Left lung (tissue), 10 donors: Measurements from ENCODE around the gene SLC6A3. TPM values are rescaled to one million over a fixed set of nuclear protein-coding genes. Genes with fewer than 3 reads are reported as not detected.

Experiments used
- ATAC-seq: fragments of 200-7000 bp; cut with Tn5 transposase; one replicate; pipeline ENCODE4 v1.9.1; 2020; ENCODE audit warnings: moderate library complexity
- DNase-seq, 4 donors: peaks; one replicate each; pipeline ENCODE4 v3.0.0-alpha.2; 2013 to 2020
- H3K27ac ChIP-seq, 2 donors: fragments of 200-600 bp; sonication (generic) in 1 of 2; one replicate each; pipeline versions ENCODE4 v1.5.0 to v1.8.0; 2020 to 2021
- H3K27me3 ChIP-seq, 2 donors: fragments of 200-600 bp; sonication (generic) in 1 of 2; one replicate each; pipeline versions ENCODE4 v1.5.0 to v1.8.0; 2020 to 2021
- H3K36me3 ChIP-seq, 2 donors: fragments of 200-600 bp; sonication (generic) in 1 of 2; one replicate each; pipeline versions ENCODE4 v1.5.0 to v1.8.0; 2020 to 2021
- H3K4me1 ChIP-seq, 2 donors: fragments of 200-600 bp; one replicate each; pipeline ENCODE4 v1.8.0; 2021
- H3K4me3 ChIP-seq, 2 donors: fragments of 200-600 bp; sonication (generic) in 1 of 2; one replicate each; pipeline versions ENCODE4 v1.5.0 to v1.8.0; 2020 to 2021; ENCODE audit warnings: mild to moderate bottlenecking in 1 of 2
- H3K9me3 ChIP-seq, 2 donors: fragments of 200-600 bp; sonication (generic) in 1 of 2; one replicate each; pipeline versions ENCODE4 v1.5.0 to v1.8.0; 2020 to 2021
- CTCF ChIP-seq, 2 donors: fragments of 200-600 bp; sonication (generic) in 1 of 2; IDR thresholded peaks; one replicate each; pipeline versions ENCODE4 v1.5.0 to v1.8.0; 2021; ENCODE audit warnings: antibody characterized with exemption in 2 of 2
- intact Hi-C, 2 donors: fragments of 100-400 bp; cut with DNase I; formaldehyde crosslinking; loops; one replicate each; pipeline versions ENCODE4 v1.11.2 to v1.14.2; 2022
- polyA plus RNA-seq, 6 donors: library from polyadenylated mRNA; unstranded; fragments of 120-200 nt; gene quantifications; one replicate each; pipeline ENCODE4 v1.2.1, GENCODE V29; 2013; ENCODE audit not compliant: insufficient read length in 6 of 6
- total RNA-seq, 2 donors: library from RNA; stranded (reverse); fragmentation: NEBNext Ultra II Directional; extraction: Animal tissue kit (Norgen Biotek cat#: 25700); gene quantifications; one replicate each; pipeline ENCODE4 v1.2.1, GENCODE V29; 2021
- donor health status: DM: no; HTN: yes; CAD: no.
- donor health status: DM: no; HTN: no; CAD: no.

Gene SLC6A3
- total and polyA plus RNA-seq, 8 donors: 0.10 to 4.5 (median 2.8) TPM

- Histone ChIP-seq H3K27ac (no peak overlapping the region), H3K36me3 (no peaks in the 10 kb centered on the region), H3K27me3 (peaks cover 0 to 9% of the 10 kb centered on the region in 2 donors), H3K4me3 (no peak overlapping the region), H3K9me3 (no peaks in the 10 kb centered on the region), H3K4me1 (no peaks in the 10 kb centered on the region)
- TF ChIP-seq CTCF (IDR thresholded peaks at IDR 0.05): no peak
- intact Hi-C loops: no loop called here
- peak in 2 of 4 donors; percentile 73 to 82 for DNase-seq
- no peak for ATAC-seq
Measured at GRCh38 chr5:1370006-1370405, 75.2 kb downstream of the SLC6A3 start.

- Histone ChIP-seq H3K27ac (no peak overlapping the region), H3K9me3 (no peaks in the 10 kb centered on the region), H3K4me3 (no peak overlapping the region), H3K4me1 (no peaks in the 10 kb centered on the region), H3K36me3 (no peaks in the 10 kb centered on the region), H3K27me3 (peaks cover 0 to 21% of the 10 kb centered on the region in 2 donors)
- ATAC-seq (no peak), DNase-seq (no peak)
- TF ChIP-seq CTCF (IDR thresholded peaks at IDR 0.05): no peak
- intact Hi-C loops: no loop called here
Measured at GRCh38 chr5:1368756-1369155, 76.5 kb downstream of the SLC6A3 start.

GRCh38 chr5:1368236-1368635, 77.0 kb downstream of the SLC6A3 start:
- no peaks in the 10 kb centered on the region for H3K9me3 ChIP-seq
- ATAC-seq (no peak), DNase-seq (no peak)
- no peaks in the 10 kb centered on the region for H3K4me1 ChIP-seq
- no peak overlapping the region for H3K4me3 ChIP-seq
- peaks cover 0 to 26% of the 10 kb centered on the region in 2 donors for H3K27me3 ChIP-seq
- TF ChIP-seq CTCF (IDR thresholded peaks at IDR 0.05): no peak
- H3K27ac ChIP-seq: no peak overlapping the region
- intact Hi-C loops: no loop called here
- H3K36me3 ChIP-seq: no peaks in the 10 kb centered on the region

GRCh38 chr5:1367149-1367548, 78.1 kb downstream of the SLC6A3 start:
- no peaks in the 10 kb centered on the region for H3K36me3 ChIP-seq
- no peak for DNase-seq
- ATAC-seq: no peak
- H3K4me3 ChIP-seq: no peak overlapping the region
- no peak overlapping the region for H3K27ac ChIP-seq
- H3K27me3 ChIP-seq: peaks cover 0 to 36% of the 10 kb centered on the region in 2 donors
- no peaks in the 10 kb centered on the region for H3K9me3 ChIP-seq
- TF ChIP-seq CTCF (IDR thresholded peaks at IDR 0.05): no peak
- intact Hi-C loops: no loop called here
- no peaks in the 10 kb centered on the region for H3K4me1 ChIP-seq

GRCh38 chr5:1366514-1366913, 78.7 kb downstream of the SLC6A3 start:
- TF ChIP-seq CTCF (IDR thresholded peaks at IDR 0.05): no peak
- DNase-seq: no peak
- Histone ChIP-seq H3K4me1 (no peaks in the 10 kb centered on the region), H3K36me3 (no peaks in the 10 kb centered on the region), H3K9me3 (no peaks in the 10 kb centered on the region), H3K27me3 (peaks cover 0 to 42% of the 10 kb centered on the region in 2 donors), H3K4me3 (no peak overlapping the region), H3K27ac (no peak overlapping the region)
- ATAC-seq: no peak
- intact Hi-C loops: no loop called here
